Stimulated activated CD8-positive, alpha-beta memory T cell treated with anti-CD3 and anti-CD28 coated beads, Interleukin-7, amount 100 ng/mL, for 48 hours (primary cell): ENCODE measurements around the gene NFATC3.
"Not testable (repeated sequence)": the region's sequence is repeated elsewhere in the genome, so short reads cannot be mapped to it uniquely, and the experiment has no call there.

Experiments
- DNase-seq, 2 donors: peaks; one replicate each; pipeline ENCODE4 v3.0.0-alpha.2; 2020; ENCODE audit warnings: low read depth in 1 of 2; ENCODE audit errors: extremely low read depth in 1 of 2

Gene NFATC3

GRCh38 chr16:68088130-68088972, 3.2 kb downstream of the NFATC3 start:
- DNase-seq: no peak

DNA sequence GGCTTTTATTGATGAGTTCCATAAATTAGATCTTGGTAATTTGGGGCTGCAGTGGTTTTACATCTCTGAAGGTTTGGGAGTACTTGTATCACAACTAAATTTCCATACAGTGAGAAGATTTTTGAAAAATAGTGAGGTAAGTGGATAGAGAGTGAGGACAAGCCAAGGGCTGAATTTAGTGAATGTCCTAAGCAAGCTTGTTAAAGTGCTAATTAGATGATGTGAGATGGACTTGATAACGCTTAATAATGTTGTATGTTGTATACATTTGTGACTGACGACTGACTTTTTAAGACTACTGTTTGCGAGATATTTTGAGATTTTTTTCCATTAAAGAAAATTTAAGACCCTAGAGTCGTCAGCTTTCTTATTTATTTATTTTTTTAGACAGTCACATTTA, 3.9 kb downstream of the NFATC3 start:
- no peak for DNase-seq

GRCh38 chr16:68090130-68090529, 5.0 kb downstream of the NFATC3 start:
- no peak for DNase-seq

GRCh38 chr16:68090533-68090932, 5.4 kb downstream of the NFATC3 start:
- DNase-seq: no peak

DNA sequence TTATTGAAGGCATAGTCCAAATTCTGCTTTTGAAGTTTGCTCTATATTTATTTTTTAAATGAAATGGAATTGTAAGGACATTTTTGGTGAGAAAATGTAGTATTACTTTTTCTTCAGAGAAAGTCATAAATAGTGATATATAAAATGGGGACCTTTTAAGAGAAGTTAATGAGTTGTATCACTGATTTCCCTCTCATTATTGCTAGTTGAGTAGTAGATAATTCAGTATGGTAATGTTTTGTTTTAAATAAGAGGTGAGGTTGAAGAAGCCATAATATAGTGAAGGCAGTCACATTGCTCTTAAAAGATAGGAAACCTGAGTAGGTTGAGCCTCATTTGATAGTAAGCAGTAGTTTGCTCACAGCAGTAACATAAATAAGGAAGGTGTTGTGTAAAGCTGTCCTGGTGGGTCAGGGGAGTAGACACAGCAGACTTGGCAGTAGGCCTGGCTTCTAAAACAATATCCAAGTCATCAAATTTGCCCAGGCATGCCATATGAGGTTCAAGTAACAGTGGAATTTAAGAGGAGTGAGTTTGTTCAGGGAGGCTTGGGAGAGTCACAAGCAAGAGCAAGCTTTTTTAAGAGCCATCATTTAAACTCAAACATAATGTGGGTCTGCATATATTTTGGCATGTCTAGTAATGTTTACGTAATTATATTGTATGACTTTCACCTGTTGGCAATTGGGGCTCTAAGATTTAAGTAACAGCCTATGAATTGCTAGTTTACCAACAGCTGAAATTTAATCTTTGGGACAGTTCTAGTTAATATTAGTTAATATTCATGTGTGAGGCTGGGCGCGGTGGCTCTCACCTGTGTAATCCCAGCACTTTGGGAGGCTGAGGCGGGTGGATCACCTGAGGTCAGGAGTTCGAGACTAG, 6.5 kb downstream of the NFATC3 start:
- no peak for DNase-seq

GRCh38 chr16:68092275-68092674, 7.1 kb downstream of the NFATC3 start:
- DNase-seq: not testable (repeated sequence)

- DNase-seq: no peak
Observed at GRCh38 chr16:68093816-68094613, 8.8 kb downstream of the NFATC3 start.

DNA sequence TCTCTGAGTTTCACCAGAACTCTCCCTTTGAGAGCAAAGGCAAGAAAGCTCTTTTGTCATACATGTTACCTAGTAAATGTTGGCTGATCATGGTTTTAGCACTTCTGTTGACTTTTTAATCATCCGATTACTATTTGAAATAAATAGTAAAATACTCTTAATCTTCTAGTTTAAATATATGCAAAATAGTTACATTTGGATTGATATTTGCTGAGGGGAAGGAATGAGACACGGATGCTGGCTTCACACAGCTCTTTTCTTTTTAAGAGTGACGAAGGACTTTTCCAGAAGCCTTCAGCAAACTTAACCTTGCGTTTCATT, 9.4 kb downstream of the NFATC3 start:
- no peak for DNase-seq

DNA sequence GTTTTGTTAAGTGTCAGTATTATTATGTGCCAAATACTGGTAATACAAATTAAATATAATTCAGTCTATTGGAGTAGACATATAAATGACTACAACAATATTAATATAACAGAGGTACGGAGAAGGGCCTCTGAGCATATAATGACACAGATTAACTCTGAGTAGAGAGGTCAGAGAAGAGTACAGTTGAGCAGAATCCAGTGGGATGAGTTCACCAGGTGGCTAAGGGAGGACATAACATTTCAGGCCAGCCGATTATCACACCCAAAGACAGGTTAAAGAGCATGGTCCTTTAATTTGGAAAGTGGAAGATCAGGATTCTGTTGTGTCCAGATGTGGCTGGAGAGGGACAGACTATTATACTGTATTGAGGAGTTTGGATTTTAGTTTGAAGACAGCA, 11.3 kb downstream of the NFATC3 start:
- DNase-seq: no peak

DNA sequence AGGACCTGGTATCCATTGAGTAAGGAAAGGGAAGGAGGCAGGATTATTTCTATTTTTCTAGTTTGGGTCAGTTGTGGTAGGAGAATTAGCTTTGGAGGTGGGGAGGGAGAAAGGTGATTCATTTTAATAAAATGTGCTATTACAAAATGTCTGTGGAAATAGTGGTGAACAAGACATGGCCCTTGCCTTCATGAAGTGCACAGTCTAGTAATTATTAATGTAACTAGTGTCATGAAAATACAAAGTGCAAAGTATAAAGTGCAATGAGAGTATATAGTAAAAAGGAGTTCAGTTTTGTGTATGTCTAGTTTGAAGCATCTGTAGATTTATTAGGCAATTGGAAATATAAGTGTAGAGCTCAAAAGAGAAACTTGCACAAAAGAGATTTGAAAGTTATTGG, 11.9 kb downstream of the NFATC3 start:
- DNase-seq: no peak

DNA sequence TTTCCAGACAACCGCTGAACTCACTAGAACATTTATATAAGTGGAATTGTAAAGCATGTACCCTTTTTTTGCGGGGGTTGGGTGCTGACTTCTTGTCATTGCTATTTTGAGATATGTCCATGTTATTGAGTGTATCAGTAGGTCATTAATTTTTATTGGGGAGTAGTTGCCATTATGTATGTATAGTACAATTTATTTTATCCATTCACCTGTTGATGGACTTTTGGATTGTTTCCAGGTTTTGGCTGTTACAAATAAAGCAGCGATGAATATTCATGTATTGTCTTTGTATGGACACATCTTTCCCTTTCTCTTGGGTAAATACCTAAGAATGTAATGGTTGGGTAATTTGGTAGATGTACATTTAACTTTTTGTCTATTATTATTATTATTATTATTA, 12.7 kb downstream of the NFATC3 start:
- DNase-seq: no peak

DNA sequence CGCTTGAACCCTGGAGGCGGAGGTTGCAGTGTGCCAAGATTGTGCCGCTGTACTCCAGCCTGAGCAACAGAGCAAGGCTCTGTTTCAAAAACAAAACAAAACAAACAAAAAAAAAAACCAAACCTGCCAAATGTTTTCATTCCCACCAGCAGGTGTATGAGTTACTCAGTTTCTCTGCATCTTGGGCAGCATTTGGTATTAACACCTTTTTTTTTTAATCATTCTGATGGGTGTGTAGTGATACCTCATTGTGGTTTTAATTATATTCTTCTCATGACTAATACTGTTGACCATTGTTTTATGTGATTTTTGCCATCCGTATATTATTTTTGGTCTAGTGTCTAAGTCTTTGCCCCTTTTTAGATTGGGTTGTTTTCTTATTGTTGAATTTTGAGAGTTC, 15.3 kb downstream of the NFATC3 start:
- DNase-seq: no peak

DNA sequence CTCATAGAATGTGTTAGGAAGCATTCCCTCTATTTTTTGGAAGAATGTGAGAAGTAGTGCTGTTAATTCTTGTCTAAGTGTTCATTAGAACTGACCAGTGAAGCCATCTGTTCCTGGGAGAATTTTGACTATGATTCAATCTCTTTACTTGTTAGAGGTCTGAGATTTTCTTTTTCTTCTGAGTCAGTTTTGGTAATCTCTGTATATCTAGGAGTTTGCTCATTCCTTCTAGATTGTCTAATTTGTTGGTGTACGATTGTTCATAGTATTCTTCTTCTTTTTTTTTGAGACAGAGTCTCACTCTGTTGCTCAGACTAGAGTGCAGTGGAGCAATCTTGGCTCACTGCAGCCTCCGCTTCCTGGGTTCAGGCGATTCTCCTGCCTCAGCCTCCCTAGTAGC, 20.4 kb downstream of the NFATC3 start:
- no peak for DNase-seq

DNA sequence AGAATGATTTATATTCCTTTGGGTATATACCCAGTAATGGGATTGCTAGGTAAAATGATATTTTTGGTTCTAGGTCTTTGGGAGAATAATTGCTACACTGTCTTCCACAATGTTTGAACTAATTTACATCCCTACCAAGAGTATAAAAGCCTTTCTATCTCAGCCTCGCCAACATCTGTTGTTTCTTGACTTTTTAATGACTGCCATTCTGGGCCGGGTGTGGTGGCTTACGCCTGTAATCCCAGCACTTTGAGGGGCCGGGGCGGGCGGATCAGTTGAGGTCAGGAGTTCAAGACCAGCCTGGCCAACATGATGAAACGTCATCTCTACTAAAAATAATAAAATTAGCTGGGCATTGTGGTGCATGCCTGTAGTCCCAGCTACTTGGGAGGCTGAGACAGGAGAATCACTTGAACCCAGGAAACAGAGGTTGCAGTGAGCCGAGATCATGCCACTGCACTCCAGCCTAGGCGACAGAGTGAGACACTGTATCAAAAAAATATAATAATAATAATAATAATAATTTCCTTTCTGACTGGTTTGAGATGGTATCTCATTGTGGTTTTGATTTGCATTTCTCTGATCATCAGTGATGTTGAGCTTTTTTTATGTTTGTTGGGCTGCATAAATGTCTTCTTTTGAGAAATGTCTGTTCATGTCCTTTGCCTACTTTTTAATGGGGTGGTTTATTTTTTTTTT, 22.2 kb downstream of the NFATC3 start:
- not testable (repeated sequence) for DNase-seq

- DNase-seq: not testable (repeated sequence)
Observed at GRCh38 chr16:68109156-68109555, 24.0 kb downstream of the NFATC3 start.

- not testable (repeated sequence) for DNase-seq
Observed at GRCh38 chr16:68110611-68111010, 25.4 kb downstream of the NFATC3 start.

- DNase-seq: no peak
Observed at GRCh38 chr16:68111379-68111778, 26.2 kb downstream of the NFATC3 start.

GRCh38 chr16:68113059-68113761, 28.0 kb downstream of the NFATC3 start:
- DNase-seq: no peak

DNA sequence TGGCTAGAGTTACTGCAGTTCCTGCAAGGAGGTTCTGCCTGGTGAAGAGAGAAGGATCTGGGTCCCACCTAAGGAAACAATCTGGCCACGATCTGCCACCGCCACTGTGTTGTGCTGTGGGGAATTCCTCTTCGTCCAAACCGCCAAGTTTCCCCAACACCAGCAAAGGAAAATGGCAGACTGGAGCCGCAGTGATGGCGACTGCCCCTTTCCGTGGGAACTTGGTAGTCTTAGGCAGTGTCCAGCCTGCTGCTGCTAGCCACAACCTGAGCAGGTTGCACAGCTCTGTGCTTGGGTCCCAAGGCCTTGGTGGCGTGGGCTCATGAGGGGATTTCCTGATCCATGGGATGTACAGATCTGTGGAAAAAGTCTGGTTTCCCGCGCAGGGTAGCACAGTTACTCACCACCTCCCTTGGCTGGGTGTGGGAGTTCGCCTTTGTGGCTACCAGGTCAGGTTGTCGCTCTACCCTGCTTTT, 28.6 kb downstream of the NFATC3 start:
- DNase-seq: no peak

DNA sequence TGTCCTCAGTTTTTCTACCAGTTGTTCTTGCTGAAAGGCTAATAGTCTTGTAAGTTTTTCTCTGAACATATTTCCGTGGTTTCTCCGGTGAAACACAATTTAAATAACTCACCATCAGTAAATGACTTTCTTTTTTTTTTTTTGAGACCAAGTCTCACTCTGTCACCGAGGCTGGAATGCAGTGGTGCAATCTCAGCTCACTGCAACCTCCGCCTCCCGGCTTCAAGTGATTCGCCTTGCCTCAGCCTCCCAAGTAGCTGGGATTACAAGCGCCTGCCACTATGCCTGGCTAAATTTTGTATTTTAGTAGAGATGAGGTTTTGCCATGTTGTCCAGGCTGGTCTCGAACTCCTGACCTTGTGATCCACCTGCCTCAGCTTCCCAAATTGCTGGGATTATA, 29.8 kb downstream of the NFATC3 start:
- not testable (repeated sequence) for DNase-seq
